ENCODE measurements around the gene DCTN1. TPM values are rescaled to one million over a fixed set of nuclear protein-coding genes. Genes with fewer than 3 reads are reported as not detected.
"Not testable (repeated sequence)": the region's sequence is repeated elsewhere in the genome, so short reads cannot be mapped to it uniquely, and the experiment has no call there.

Gene DCTN1
- total and polyA plus RNA-seq, 7 experiments from 2014 or later = 52.1 to 113 (median 89.3) TPM

DNA sequence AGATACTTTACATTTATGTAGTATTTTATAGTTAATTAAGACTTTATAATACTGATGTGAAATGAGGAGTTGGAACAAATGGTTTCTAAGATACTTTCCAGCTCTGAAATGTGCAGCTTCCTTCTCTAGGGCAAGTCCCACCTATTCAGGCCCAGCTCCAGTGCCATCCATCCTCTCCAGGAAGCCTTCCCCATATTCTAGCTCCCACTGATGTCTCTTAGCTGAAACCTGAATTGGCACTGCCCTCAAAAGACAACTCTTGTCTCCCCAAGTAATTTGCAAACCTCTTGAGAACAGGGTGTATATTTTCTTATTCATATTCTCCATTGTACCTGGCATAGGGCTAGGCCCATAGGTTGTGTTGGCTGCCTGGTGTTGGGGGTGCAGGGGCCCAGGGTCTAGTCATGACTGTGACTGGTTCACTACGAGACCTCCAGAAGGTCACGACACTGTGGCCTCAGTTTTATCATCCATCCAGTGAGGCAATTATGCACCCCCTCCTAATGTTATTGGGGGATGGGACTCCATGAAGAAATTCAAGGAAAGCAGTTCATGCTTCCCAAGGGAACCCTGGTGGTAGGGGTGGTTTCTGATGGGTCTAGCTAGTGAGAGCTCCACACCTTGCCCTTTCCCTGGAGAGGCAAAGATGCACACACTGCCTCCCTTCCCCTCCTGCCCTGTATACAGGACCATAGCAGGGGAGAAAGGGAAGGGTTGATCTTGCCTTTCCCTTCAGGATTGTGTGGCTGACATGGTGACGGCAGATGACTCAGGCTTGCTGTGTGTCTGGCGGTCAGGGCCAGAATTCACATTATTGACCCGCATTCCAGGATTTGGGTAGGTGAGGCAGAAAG is 44.3 kb upstream of the DCTN1 start:
- Mint-ChIP-seq H3K36me3 (peaks cover 0 to 18% (median 0%) of the 10 kb centered on the region in 5 donors), H3K27me3 (no peaks in the 10 kb centered on the region), H3K27ac (peak overlapping the region in 3 of 9 donors; percentile 20 to 43 (median 38)), H3K9me3 (no peaks in the 10 kb centered on the region), H3K4me1 (peaks cover 12 to 36% (median 29%) of the 10 kb centered on the region in 7 donors), H3K4me3 (peak overlapping the region in 3 of 10 donors; percentile 12 to 19 (median 19))
- intact Hi-C loops (cut with micrococcal nuclease) = loop anchor here in 1 of 2 donors (10.0 kb wide), 1 partner anchor 1040 kb away; the partner anchor contains the start of gene ALMS1
- H3K36me3 ChIP-seq (ENCODE audit: control insufficient read depth in 2 of 3, insufficient read depth in 3 of 3, low read length in 3 of 3) = peaks cover 0 to 19% (median 0%) of the 10 kb centered on the region in 3 experiments
- H3K4me3 ChIP-seq (ENCODE audit: low read length) = no peak overlapping the region
- no peaks in the 10 kb centered on the region for H3K9me3 ChIP-seq (ENCODE audit: control insufficient read depth in 2 of 3, low read length in 3 of 3)
- ATAC-seq (no peak), DNase-seq (no peak)
- ChIA-PET CTCF (no interaction called here), POLR2A (no interaction called here)
- H3K27me3 ChIP-seq (ENCODE audit: control insufficient read depth in 2 of 2, insufficient read depth in 2 of 2, low read length in 2 of 2) = no peaks in the 10 kb centered on the region
- H3K27ac ChIP-seq (ENCODE audit: low read depth, low read length) = no peak overlapping the region
- peaks cover 4 to 14% of the 10 kb centered on the region in 2 donors for H3K4me1 ChIP-seq (ENCODE audit: control insufficient read depth in 2 of 2, insufficient read depth in 2 of 2, low read length in 2 of 2)

DNA sequence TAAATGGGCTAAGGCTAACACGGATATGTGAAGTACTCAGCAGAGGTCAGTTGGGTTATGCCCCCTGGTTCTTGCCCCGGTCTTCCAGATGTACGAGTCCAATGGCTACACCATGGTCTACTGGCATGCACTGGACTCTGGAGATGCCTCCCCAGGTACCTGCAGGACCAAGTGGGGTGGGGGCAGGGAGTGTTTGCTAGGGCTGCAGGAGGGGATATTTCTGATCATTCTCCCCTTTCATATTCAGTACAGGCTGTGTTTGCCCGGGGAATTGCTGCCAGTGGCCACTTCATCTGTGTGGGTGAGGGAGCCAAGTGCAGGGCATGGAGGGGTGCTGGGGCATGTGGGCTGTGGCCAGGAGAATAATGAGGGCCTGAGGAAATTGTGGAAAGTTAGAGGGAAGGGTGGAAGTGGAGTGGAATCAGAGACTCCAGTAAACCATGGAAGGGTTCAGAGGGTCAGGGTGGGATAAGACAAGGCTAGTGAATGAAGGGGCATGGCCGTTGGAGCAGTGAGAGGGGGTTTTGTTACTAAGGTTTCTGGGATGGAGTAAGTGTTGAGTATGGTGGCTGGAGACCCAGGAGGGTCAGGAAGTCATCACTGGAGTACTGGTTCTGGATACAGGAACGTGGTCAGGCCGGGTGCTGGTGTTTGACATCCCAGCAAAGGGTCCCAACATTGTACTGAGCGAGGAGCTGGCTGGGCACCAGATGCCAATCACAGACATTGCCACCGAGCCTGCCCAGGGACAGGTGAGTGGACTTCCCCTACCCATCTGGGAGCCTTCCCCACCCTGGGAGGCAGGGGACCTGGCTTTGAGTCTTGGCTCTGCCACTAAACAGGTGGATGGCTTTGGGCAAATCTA is 43.4 kb upstream of the DCTN1 start:
- intact Hi-C loops (cut with micrococcal nuclease) = loop anchor here (2.0 to 10.0 kb wide), 2 partner anchors 17 to 1039 kb away; partner anchors contain the start of genes ALMS1 (in 1 of the 2) and RTKN (in 1 of the 2)

DNA sequence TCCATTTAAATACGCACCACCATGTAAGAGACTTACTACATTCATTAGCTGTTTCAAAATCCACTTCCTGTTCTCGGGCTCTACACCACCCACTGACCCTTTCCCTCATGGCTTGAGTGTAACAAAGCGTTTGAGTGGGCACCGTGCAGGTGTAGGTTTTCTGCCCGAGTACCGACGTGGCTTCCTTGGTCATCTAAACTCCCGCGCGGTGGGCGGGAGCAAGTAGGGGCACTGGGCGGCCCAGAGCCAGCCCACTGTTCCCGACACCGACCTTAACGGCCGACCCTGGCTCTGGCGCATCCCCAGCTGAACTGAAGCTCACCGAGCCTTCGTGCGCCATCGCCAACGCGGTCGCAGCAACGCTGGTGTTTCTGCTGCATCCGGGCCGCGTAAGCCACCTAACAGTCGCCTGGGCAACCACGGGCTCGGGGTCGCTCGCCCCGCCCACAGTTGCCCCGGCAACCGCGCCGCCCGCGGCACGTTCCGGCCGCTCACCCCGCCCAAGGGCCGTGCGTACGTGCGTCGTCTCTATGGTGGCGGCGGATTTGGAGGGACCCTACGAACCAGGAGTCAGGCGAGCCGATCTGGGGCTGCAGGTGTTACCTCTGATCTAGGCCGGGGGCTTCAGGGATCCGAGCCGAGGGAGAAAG is 41.2 kb upstream of the DCTN1 start, which contains the start of the genes C2orf81 and WDR54:
TSS of gene C2orf81 (minus strand) at position 399 of the 650 bp plus-strand sequence. CDS start at position 340, 59 bp downstream.
TSS of gene WDR54 (plus strand) at position 510 of the 650 bp plus-strand sequence. CDS start 424 bp downstream, outside the sequence.
- POLR2A ChIA-PET = interaction anchor here (0.6 to 3.1 kb wide), 9 partner anchors 9 to 494 kb away, joined by 3 to 23 read pairs (median 4); partner anchors contain the start of genes CCDC142, INO80B, MOB1A and MTHFD2

More for the DNA sequence above, 43.4 kb upstream of the DCTN1 start:
- no peaks in the 10 kb centered on the region for H3K9me3 Mint-ChIP-seq
- Histone ChIP-seq H3K4me1 (ENCODE audit: control insufficient read depth in 2 of 2, insufficient read depth in 2 of 2, low read length in 2 of 2) (peaks cover 4 to 14% of the 10 kb centered on the region in 2 donors), H3K27ac (ENCODE audit: low read depth, low read length) (no peak overlapping the region), H3K9me3 (ENCODE audit: control insufficient read depth in 2 of 3, low read length in 3 of 3) (no peaks in the 10 kb centered on the region), H3K27me3 (ENCODE audit: control insufficient read depth in 2 of 2, insufficient read depth in 2 of 2, low read length in 2 of 2) (no peaks in the 10 kb centered on the region), H3K4me3 (ENCODE audit: low read length) (no peak overlapping the region), H3K36me3 (ENCODE audit: control insufficient read depth in 2 of 3, insufficient read depth in 3 of 3, low read length in 3 of 3) (peaks cover 0 to 19% (median 0%) of the 10 kb centered on the region in 3 experiments)
- H3K27ac Mint-ChIP-seq = peak overlapping the region in 7 of 9 donors; percentile 14 to 100 (median 97)
- POLR2A ChIA-PET = no interaction called here
- CTCF ChIA-PET = no interaction called here
- ATAC-seq (no peak), DNase-seq (no peak)
- H3K4me1 Mint-ChIP-seq = peaks cover 12 to 36% (median 29%) of the 10 kb centered on the region in 7 donors
- H3K4me3 Mint-ChIP-seq = peak overlapping the region; percentile 90 to 100 (median 98)
- no peaks in the 10 kb centered on the region for H3K27me3 Mint-ChIP-seq
- peaks cover 0 to 18% (median 0%) of the 10 kb centered on the region in 5 donors for H3K36me3 Mint-ChIP-seq

DNA sequence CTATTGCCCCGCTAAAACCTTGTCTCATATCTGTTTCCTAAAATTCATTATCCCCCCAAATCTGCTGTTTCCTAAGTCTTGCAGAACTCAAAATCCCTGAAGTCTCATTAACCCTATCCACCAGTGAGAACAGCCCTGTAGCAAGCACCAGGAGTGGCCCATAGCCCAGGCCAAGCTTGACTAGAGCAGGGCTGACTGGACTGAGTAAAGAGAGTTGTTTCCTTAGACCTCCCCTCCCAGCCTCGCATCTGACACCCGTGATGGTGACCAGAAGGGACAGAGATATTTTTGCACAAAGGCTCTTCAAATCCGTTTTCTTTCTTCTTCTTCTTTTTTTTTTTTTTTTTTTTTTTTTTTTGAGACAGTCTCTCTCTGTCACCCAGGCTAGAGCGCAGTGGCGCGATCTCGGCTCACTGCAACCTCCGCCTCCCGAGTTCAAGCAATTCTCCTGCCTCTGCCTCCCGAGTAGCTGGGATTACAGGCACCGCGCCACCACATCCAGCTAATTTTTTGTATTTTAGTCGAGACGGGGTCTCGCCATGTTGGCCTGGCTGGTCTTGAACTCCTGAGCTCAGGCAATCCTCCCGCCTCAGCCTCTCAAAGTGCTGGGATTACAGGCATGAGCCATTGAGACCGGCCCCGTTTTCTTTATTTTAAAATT is 40.5 kb upstream of the DCTN1 start:
- peak in 4 of 9 donors; percentile 22 to 42 (median 28) for DNase-seq

More for the DNA sequence above, 41.2 kb upstream of the DCTN1 start, which contains the start of the genes C2orf81 and WDR54:
- H3K4me1 ChIP-seq (ENCODE audit: control insufficient read depth in 2 of 2, insufficient read depth in 2 of 2, low read length in 2 of 2) = peaks cover 4 to 19% of the 10 kb centered on the region in 2 donors
- Mint-ChIP-seq H3K27ac (peak within 1 kb of the TSS; percentile 96 to 100 (median 99)), H3K4me3 (peak within 1 kb of the TSS; percentile 90 to 100 (median 98)), H3K9me3 (no peaks in the 10 kb centered on the region), H3K27me3 (no peaks in the 10 kb centered on the region), H3K36me3 (peaks cover 0 to 16% (median 0%) of the 10 kb centered on the region in 5 donors), H3K4me1 (peaks cover 14 to 44% (median 36%) of the 10 kb centered on the region in 7 donors)
- H3K4me3 ChIP-seq (ENCODE audit: low read length) = peak within 1 kb of the TSS; percentile 96
- H3K9me3 ChIP-seq (ENCODE audit: control insufficient read depth in 2 of 3, low read length in 3 of 3) = no peaks in the 10 kb centered on the region
- DNase-seq (peak; percentile 86 to 96 (median 95)), ATAC-seq (peak; percentile 97)
- H3K27ac ChIP-seq (ENCODE audit: low read depth, low read length) = peak within 1 kb of the TSS; percentile 97
- CTCF ChIA-PET = interaction anchor here (0.6 to 2.3 kb wide), 4 partner anchors 27 to 593 kb away, joined by 3 to 10 read pairs (median 5); partner anchors contain the start of gene MOB1A
- intact Hi-C loops (cut with micrococcal nuclease) = loop anchor here (1.0 to 10.0 kb wide), 13 partner anchors 29 to 1037 kb away; partner anchors contain the start of genes AUP1 (in 2 of the 2), HTRA2 (in 2 of the 2), TPRKB (in 2 of the 2) and TTC31 (in 2 of the 2)
- H3K27me3 ChIP-seq (ENCODE audit: control insufficient read depth in 2 of 2, insufficient read depth in 2 of 2, low read length in 2 of 2) = no peaks in the 10 kb centered on the region
- H3K36me3 ChIP-seq (ENCODE audit: control insufficient read depth in 2 of 3, insufficient read depth in 3 of 3, low read length in 3 of 3) = peaks cover 0 to 19% (median 0%) of the 10 kb centered on the region in 3 experiments

DNA sequence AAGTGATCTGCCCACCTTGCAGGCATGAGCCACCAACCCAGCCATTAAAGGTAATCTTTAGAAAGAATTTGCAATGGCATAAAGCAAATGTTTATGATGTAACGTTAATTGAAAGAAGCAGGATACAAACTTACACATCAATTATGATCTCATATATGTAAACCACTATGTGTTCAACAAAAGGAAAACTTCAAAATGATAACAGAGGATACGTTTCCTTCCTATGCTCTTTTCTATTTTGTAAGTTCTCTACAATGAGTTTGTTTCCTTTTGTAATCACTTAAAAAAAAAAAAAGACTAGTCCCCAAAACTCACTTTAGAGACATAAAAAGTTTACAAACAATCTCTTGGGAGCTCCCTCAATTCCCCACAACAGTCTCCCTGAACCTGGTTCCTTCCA is 39.9 kb upstream of the DCTN1 start:
- intact Hi-C loops (cut with micrococcal nuclease) = loop anchor here in 1 of 2 donors (2.0 to 10.0 kb wide), 2 partner anchors 221 to 1035 kb away; partner anchors contain the start of genes ALMS1 and MTHFD2
- H3K27me3 Mint-ChIP-seq = peaks cover 0 to 5% (median 0%) of the 10 kb centered on the region in 5 donors
- H3K36me3 Mint-ChIP-seq = peaks cover 0 to 10% (median 0%) of the 10 kb centered on the region in 5 donors
- DNase-seq = peak in 5 of 9 donors; percentile 45 to 61 (median 52)
- Histone ChIP-seq H3K9me3 (ENCODE audit: control insufficient read depth in 2 of 3, low read length in 3 of 3) (no peaks in the 10 kb centered on the region), H3K36me3 (ENCODE audit: control insufficient read depth in 2 of 3, insufficient read depth in 3 of 3, low read length in 3 of 3) (peaks cover 0 to 7% (median 0%) of the 10 kb centered on the region in 3 experiments), H3K4me1 (ENCODE audit: control insufficient read depth in 2 of 2, insufficient read depth in 2 of 2, low read length in 2 of 2) (peaks cover 4 to 19% of the 10 kb centered on the region in 2 donors), H3K27me3 (ENCODE audit: control insufficient read depth in 2 of 2, insufficient read depth in 2 of 2, low read length in 2 of 2) (no peaks in the 10 kb centered on the region), H3K27ac (ENCODE audit: low read depth, low read length) (peak overlapping the region; percentile 97), H3K4me3 (ENCODE audit: low read length) (no peak overlapping the region)
- peak overlapping the region; percentile 28 to 100 (median 96) for H3K4me3 Mint-ChIP-seq
- ChIA-PET POLR2A (interaction anchor here (0.6 to 3.1 kb wide), 8 partner anchors 29 to 427 kb away, joined by 3 to 23 read pairs (median 4); partner anchors contain the start of genes INO80B, MOB1A, MTHFD2 and WBP1), CTCF (no interaction called here)
- no peak for ATAC-seq
- no peaks in the 10 kb centered on the region for H3K9me3 Mint-ChIP-seq
- peak overlapping the region; percentile 59 to 99 (median 96) for H3K27ac Mint-ChIP-seq
- peaks cover 18 to 57% (median 40%) of the 10 kb centered on the region in 7 donors for H3K4me1 Mint-ChIP-seq

More for the DNA sequence above, 40.5 kb upstream of the DCTN1 start:
- intact Hi-C loops (cut with micrococcal nuclease) = loop anchor here (1.0 to 10.0 kb wide), 13 partner anchors 28 to 1036 kb away; partner anchors contain the start of genes AUP1 (in 2 of the 2), HTRA2 (in 2 of the 2), TPRKB (in 2 of the 2) and TTC31 (in 2 of the 2)
- Mint-ChIP-seq H3K36me3 (peaks cover 0 to 14% (median 0%) of the 10 kb centered on the region in 5 donors), H3K27ac (peak overlapping the region; percentile 96 to 100 (median 99)), H3K4me1 (peaks cover 18 to 52% (median 39%) of the 10 kb centered on the region in 7 donors), H3K4me3 (peak overlapping the region; percentile 90 to 100 (median 98))
- ATAC-seq; H3K27me3 ChIP-seq (ENCODE audit: control insufficient read depth in 2 of 2, insufficient read depth in 2 of 2, low read length in 2 of 2); H3K9me3 Mint-ChIP-seq; H3K9me3 ChIP-seq (ENCODE audit: control insufficient read depth in 2 of 3, low read length in 3 of 3); H3K27me3 Mint-ChIP-seq: not testable (repeated sequence)
- peak overlapping the region; percentile 96 for H3K4me3 ChIP-seq (ENCODE audit: low read length)
- ChIA-PET CTCF (interaction anchor here (0.6 to 2.3 kb wide), 4 partner anchors 26 to 593 kb away, joined by 3 to 10 read pairs (median 5); partner anchors contain the start of gene MOB1A), POLR2A (interaction anchor here (0.6 to 3.1 kb wide), 9 partner anchors 8 to 493 kb away, joined by 3 to 23 read pairs (median 3); partner anchors contain the start of genes INO80B, MOB1A, MTHFD2 and WBP1)
- peaks cover 0 to 13% (median 0%) of the 10 kb centered on the region in 3 experiments for H3K36me3 ChIP-seq (ENCODE audit: control insufficient read depth in 2 of 3, insufficient read depth in 3 of 3, low read length in 3 of 3)
- H3K27ac ChIP-seq (ENCODE audit: low read depth, low read length) = peak overlapping the region; percentile 97
- H3K4me1 ChIP-seq (ENCODE audit: control insufficient read depth in 2 of 2, insufficient read depth in 2 of 2, low read length in 2 of 2) = peaks cover 4 to 19% of the 10 kb centered on the region in 2 donors

All from naive thymus-derived CD4-positive, alpha-beta T cell (primary cell).